GM21576 (cell line): Measurements from ENCODE around the gene IFITM5.

Experiments
- ATAC-seq: cut with Tn5 transposase; IDR thresholded peaks from one replicate; pipeline ENCODE4 v1.9.1; 2021; ENCODE audit warnings: mild to moderate bottlenecking, moderate library complexity; ENCODE audit not compliant: unreplicated experiment

IFITM5 gene

GRCh38 chr11:269146-269890 lies 30.0 kb downstream of the IFITM5 start:
- ATAC-seq = peak; percentile 66

DNA sequence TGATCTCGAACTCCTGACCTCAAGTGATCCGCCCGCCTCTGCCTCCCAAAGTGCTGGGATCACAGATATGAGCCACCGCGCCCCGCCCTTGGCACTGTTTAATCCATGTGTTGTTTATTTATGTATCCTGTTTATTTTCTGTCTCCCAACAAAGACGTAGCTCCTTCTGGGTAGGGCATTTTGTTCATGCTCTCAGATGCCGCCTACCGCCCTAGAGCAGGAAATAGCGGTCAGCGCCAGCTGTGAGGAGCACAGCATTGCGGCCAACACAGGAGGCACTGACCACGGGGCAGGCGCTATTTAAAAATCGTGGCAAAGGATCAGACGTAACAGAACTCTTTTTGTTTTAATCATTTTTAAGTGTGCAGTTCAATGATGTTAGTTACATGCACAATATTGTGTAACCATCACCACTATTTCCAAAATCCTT lies 30.6 kb downstream of the IFITM5 start:
- peak; percentile 32 for ATAC-seq

DNA sequence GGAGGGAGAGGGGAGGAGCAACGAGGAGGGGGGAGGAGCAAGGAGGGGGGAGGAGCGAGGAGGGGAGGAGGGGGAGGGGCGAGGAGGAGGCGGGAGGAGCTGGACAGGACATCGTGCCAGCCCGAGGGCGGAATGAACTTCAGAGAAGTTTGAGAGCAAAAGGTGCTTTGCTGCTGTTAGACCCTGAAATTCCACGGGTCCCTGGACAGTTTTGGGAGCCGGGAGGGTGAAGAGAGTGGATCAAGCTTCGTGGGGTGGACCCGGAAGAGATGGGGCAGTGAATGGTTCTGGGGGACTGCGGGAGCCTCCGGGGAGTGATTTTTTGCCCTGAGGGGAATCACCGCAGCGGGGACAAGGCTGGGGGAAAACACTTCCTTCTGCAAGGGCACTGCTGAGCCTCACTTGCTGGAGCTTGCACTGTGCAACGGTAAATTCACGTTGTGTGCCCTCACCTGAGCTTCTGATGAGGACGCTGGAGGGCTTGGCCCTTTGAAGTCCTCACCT lies 31.8 kb downstream of the IFITM5 start:
- ATAC-seq = no peak

- no peak for ATAC-seq
Observed at GRCh38 chr11:266676-267439, 32.5 kb downstream of the IFITM5 start.

GRCh38 chr11:261624-262023 lies 37.7 kb downstream of the IFITM5 start:
- ATAC-seq = no peak

GRCh38 chr11:259413-259812 lies 39.9 kb downstream of the IFITM5 start:
- no peak for ATAC-seq

DNA sequence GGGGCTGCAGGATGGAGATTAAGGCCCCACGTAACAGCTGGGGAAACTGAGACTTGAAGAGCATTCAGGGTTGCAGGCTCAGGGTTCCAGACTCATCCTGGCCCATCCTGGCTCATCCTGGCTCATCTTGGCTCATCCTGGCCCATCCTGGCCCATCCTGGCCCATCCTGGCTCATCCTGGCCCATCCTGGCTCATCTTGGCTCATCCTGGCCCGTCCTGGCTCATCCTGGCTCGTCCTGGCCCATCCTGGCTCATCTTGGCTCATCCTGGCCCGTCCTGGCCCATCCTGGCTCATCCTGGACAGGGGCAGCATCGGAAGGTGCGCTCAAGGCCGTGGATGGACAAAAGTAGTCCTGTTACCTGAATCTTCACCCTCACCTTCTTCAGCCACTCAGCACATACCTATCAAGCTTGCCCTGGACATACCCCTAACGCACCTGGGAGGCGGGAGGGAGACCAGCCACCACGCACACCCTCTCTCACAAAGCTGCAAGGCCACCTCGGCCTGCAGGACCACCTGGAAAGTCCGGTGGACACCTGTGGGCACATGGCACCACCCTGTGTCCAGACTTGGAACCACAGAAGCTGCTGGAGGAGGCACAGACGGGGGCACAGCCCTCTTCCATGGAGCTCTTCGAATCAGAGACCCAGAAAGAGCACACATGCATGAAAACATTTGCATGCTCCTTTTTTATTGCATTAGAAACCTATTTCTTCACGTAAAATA lies 41.4 kb downstream of the IFITM5 start:
- ATAC-seq = no peak

- ATAC-seq = no peak
Observed at GRCh38 chr11:256952-257737, 42.2 kb downstream of the IFITM5 start.

DNA sequence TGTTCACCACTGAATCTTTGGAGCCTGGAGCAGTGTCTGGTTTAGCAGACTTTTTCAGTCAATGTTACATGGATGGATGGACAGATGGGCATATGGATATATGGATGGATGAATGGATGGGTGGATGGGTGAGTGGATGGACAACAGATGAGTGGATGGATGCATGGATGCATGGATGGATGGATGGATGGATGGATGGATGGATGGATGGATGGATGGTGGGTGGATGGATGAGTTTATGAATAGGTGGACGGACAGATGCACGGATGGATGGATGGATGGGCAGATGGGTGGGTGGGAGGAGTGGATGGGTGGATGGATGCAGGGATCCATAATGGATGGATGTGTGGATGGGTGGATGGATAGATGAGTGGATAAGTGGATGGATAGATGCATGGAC lies 43.5 kb downstream of the IFITM5 start:
- no peak for ATAC-seq

DNA sequence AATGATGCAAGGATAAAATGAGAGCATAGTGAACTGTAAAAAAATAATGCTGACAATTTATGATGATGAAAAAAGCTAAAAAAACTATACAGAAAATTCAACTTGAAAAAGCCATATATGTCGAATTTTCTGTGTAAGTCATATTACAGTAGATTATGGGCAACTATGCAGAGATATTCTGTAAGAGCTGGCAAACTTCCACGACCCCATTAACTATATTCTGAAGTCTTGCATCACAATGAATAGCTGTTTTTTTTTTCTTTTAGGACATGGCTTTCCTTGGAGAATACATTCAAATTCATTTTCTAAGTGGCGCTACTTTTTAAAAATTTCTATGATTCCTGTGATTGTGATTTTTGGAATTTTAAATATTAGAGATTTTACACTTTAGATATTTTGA lies 44.1 kb downstream of the IFITM5 start:
- no peak for ATAC-seq

- no peak for ATAC-seq
Observed at GRCh38 chr11:253886-254270, 45.4 kb downstream of the IFITM5 start.

DNA sequence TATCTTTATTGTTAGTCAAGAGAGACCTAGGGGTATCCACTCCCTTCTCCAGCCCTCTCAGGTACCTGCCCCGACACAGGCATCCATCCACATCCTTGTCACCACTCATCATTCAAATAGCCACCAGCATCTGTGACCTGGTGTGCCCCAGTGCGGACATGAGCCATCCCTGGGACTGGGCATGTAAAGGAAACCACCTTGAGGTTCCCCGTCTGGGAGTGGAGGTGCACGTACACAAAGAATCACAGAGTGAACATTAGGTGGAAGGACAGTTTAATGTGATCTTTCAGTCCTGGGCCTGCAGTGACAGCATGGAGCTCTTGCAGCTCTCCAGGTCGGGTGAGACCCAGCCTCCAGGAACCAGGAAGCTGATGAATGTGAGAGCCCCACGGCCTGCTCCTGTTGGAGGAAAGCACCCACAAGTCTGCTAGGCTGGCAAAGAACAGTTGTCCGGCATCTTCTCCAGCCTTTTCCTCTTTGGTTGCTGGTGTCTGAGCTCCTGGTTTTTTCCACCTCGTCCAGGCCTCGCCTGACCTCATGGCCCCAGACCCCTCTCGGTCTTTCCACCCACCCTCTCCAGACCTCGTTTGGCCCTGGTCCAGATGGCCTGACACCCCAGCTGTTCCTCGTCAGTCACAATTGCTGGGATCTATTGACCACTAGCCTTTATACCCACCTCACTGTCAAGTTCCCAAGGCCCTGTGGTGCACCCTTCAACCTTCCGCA lies 46.0 kb downstream of the IFITM5 start:
- ATAC-seq = no peak

DNA sequence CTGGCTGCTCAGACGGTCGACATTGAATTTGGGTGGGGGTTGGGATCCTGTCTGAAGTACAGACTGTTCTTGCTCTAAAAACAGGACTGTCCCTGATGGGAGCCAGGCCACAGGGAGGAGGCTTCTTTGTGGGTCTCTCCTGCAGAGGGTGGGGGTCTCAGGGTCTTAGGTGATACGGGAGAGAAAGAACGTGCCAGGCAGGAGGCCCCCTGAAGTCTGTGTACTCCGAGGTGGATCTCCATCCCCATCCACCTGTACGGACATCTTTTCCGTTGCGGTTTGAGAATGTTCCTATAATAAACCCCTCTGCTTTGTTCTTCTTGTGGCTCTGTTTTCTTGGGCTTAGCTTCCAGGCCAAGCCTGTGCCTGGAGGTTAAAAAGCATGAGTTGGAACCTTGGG lies 46.7 kb downstream of the IFITM5 start:
- no peak for ATAC-seq

DNA sequence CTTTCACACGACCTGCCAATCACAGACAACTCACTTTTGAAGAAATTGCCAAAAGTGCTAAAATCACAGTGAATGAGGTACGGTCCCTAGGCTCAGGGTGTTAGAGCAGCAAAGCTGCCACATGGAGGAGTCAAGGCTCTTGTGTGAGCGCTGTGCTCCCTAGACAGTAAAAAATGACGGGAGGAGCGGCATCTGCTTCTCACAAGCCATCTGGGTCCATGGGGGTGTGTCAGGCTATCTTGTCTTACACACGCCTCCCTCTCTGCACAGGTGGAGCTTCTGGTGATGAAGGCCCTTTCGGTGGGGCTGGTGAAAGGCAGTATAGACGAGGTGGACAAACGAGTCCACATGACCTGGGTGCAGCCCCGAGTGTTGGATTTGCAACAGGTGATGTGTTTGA lies 47.8 kb downstream of the IFITM5 start:
- ATAC-seq = no peak

DNA sequence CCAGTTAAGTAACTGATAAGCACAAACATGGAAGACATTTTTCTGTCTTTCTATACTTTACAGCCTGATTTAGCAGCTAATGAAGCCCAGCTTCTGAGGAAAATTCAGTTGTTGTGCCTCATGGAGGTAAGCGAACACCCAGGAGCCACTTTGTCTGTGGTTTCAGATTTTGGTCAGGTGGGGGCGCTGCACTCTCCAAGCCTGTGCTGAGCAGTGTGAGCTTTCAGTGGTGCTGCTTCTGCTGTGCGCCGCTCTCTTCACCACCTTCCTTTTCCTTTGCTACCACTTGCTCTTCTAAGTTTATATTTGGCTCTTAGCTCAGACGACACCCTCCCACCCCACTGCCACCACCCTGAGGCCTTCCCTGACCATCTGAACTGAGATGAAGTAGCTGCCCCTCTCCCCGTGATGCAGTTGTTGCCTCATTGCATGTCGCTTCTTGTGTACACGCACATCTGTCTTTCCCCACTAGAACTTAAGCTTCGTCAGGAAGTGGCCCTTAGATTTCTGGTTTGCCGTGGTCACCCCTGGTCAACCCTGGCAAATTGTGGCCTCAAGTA lies 48.5 kb downstream of the IFITM5 start:
- ATAC-seq = no peak

DNA sequence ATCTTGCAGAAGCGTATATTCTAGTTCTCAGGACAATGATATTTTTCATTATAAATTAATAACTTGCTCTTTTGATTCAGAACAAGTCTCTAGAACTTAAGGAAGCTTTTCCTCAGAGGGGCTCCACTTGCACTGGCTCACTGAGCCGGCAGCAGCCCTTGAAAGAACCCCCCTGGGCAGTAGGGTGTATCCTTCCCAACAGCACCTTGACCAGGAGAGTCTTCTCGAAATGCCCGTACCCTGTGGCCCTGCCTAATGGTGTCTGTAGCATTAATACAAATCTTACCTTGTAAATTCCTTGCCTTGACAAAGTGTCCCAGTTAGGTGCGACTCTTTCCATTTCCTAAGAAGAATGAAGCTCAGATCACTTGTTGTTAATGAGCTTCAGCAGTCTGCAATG lies 49.1 kb downstream of the IFITM5 start:
- ATAC-seq = no peak

GRCh38 chr11:249062-249461 lies 50.3 kb downstream of the IFITM5 start:
- no peak for ATAC-seq
